KMS-11 (cell line): ENCODE measurements around the gene LINGO3.

Source experiments
- H2AFZ ChIP-seq: fragments of 200-600 bp; sonication (generic); 2 replicates; pipeline ENCODE4 v1.6.1; 2016; ENCODE audit warnings: antibody characterized with exemption, mixed run types, low read depth
- H3K27ac ChIP-seq: fragments of 200-600 bp; sonication (generic); 2 replicates; pipeline ENCODE4 v1.6.1; 2016; ENCODE audit warnings: mild to moderate bottlenecking, mixed run types
- H3K27me3 ChIP-seq: fragments of 200-600 bp; sonication (generic); 2 replicates; pipeline ENCODE4 v1.6.1; 2017; ENCODE audit warnings: mild to moderate bottlenecking, low read depth, mixed run types, moderate library complexity; ENCODE audit not compliant: insufficient read depth
- H3K36me3 ChIP-seq: fragments of 200-600 bp; sonication (generic); 2 replicates; pipeline ENCODE4 v1.6.1; 2017; ENCODE audit warnings: mild to moderate bottlenecking, mixed run types; ENCODE audit not compliant: insufficient read depth
- H3K4me1 ChIP-seq: fragments of 200-600 bp; sonication (generic); 2 replicates; pipeline ENCODE4 v1.6.1; 2016; ENCODE audit warnings: mild to moderate bottlenecking, low read depth, mixed run types; ENCODE audit not compliant: poor library complexity, severe bottlenecking
- H3K4me2 ChIP-seq: fragments of 200-600 bp; sonication (generic); 2 replicates; pipeline ENCODE4 v1.7.0; 2016; ENCODE audit warnings: mild to moderate bottlenecking, mixed run types
- H3K4me3 ChIP-seq: fragments of 200-600 bp; sonication (generic); IDR thresholded peaks from 2 replicates; pipeline ENCODE4 v1.6.1; 2017; ENCODE audit warnings: low read depth, low read length, mixed read lengths; ENCODE audit not compliant: insufficient read depth
- H3K79me2 ChIP-seq: fragments of 200-600 bp; sonication (generic); 2 replicates; pipeline ENCODE4 v1.6.1; 2016; ENCODE audit warnings: low read depth, mixed run types; ENCODE audit not compliant: insufficient read depth
- H3K9ac ChIP-seq: fragments of 200-600 bp; sonication (generic); 2 replicates; pipeline ENCODE4 v1.6.1; 2016; ENCODE audit warnings: mild to moderate bottlenecking, mixed run types
- H4K20me1 ChIP-seq: fragments of 200-600 bp; sonication (generic); 2 replicates; pipeline ENCODE4 v1.6.1; 2016; ENCODE audit warnings: mild to moderate bottlenecking, mixed run types; ENCODE audit not compliant: insufficient read depth
- CTCF ChIP-seq: fragments of 200-600 bp; sonication (generic); conservative IDR thresholded peaks from 2 replicates; pipeline ENCODE4 v1.6.1; 2017; ENCODE audit warnings: low read depth, mild to moderate bottlenecking, antibody characterized with exemption, low read length, moderate library complexity, mixed read lengths

The LINGO3 gene

GRCh38 chr19:2334426-2334825, 26.5 kb upstream of the LINGO3 start:
- Histone ChIP-seq H3K27ac (no peak overlapping the region), H3K36me3 (no peaks in the 10 kb centered on the region), H2AFZ (no peak overlapping the region), H3K4me1 (peaks cover 7% of the 10 kb centered on the region), H3K27me3 (no peaks in the 10 kb centered on the region), H4K20me1 (no peaks in the 10 kb centered on the region), H3K9ac (no peak overlapping the region), H3K79me2 (peaks cover 26% of the 10 kb centered on the region), H3K4me2 (no peak overlapping the region), H3K4me3 (no peak overlapping the region)
- no peak for TF ChIP-seq CTCF

GRCh38 chr19:2333807-2334211, 25.9 kb upstream of the LINGO3 start:
- Histone ChIP-seq H3K4me2 (no peak overlapping the region), H3K4me3 (no peak overlapping the region), H3K27me3 (no peaks in the 10 kb centered on the region), H2AFZ (no peak overlapping the region), H3K27ac (no peak overlapping the region), H3K9ac (no peak overlapping the region), H3K36me3 (no peaks in the 10 kb centered on the region), H4K20me1 (no peaks in the 10 kb centered on the region), H3K79me2 (peaks cover 32% of the 10 kb centered on the region), H3K4me1 (peaks cover 10% of the 10 kb centered on the region)
- no peak for TF ChIP-seq CTCF

GRCh38 chr19:2333027-2333806, 25.3 kb upstream of the LINGO3 start:
- H3K4me2 ChIP-seq = no peak overlapping the region
- H3K36me3 ChIP-seq = no peaks in the 10 kb centered on the region
- H2AFZ ChIP-seq = no peak overlapping the region
- H3K4me3 ChIP-seq = no peak overlapping the region
- peaks cover 10% of the 10 kb centered on the region for H3K4me1 ChIP-seq
- peaks cover 35% of the 10 kb centered on the region for H3K79me2 ChIP-seq
- no peaks in the 10 kb centered on the region for H3K27me3 ChIP-seq
- no peaks in the 10 kb centered on the region for H4K20me1 ChIP-seq
- H3K9ac ChIP-seq = no peak overlapping the region
- no peak overlapping the region for H3K27ac ChIP-seq
- TF ChIP-seq CTCF = no peak

GRCh38 chr19:2332341-2333026, 24.5 kb upstream of the LINGO3 start:
- peaks cover 13% of the 10 kb centered on the region for H3K4me1 ChIP-seq
- no peak overlapping the region for H3K27ac ChIP-seq
- TF ChIP-seq CTCF = no peak
- H3K4me3 ChIP-seq = no peak overlapping the region
- H2AFZ ChIP-seq = no peak overlapping the region
- no peaks in the 10 kb centered on the region for H3K27me3 ChIP-seq
- H4K20me1 ChIP-seq = no peaks in the 10 kb centered on the region
- H3K4me2 ChIP-seq = no peak overlapping the region
- H3K79me2 ChIP-seq = peaks cover 42% of the 10 kb centered on the region
- no peaks in the 10 kb centered on the region for H3K36me3 ChIP-seq
- no peak overlapping the region for H3K9ac ChIP-seq
